Ureter (tissue), 1 donor: ENCODE data around the gene ACAP3. TPM values are rescaled to one million over a fixed set of nuclear protein-coding genes. Genes with fewer than 3 reads are reported as not detected.

Source experiments
- DNase-seq: peaks from one replicate; pipeline ENCODE4 v3.0.0-alpha.2; 2020; ENCODE audit warnings: low spot score
- total RNA-seq: library from RNA; stranded (reverse); gene quantifications from one replicate; pipeline ENCODE4 v1.2.4, GENCODE V29; 2023
- donor health status: DM: yes; HTN: yes; CAD: no.

The ACAP3 gene
- 77.6 TPM for total RNA-seq

GRCh38 chr1:1307923-1308755 lies at the start of gene ACAP3, which contains the start of gene PUSL1:
ACAP3 (minus strand) TSS chr1:1307930; CDS start chr1:1307815, 115 bp downstream.
PUSL1 (plus strand) TSS chr1:1308597; CDS start chr1:1308644, 47 bp downstream.
- DNase-seq, result peak; percentile 91

- no peak for DNase-seq
These were observed 49.2 kb upstream of the ACAP3 start for GRCh38 chr1:1356796-1357401.

- no peak for DNase-seq
These were observed 48.6 kb upstream of the ACAP3 start for GRCh38 chr1:1356166-1356795.

GRCh38 chr1:1355416-1355815 lies 47.7 kb upstream of the ACAP3 start:
- no peak for DNase-seq

GRCh38 chr1:1354271-1355247 lies 46.8 kb upstream of the ACAP3 start:
- no peak for DNase-seq

GRCh38 chr1:1353389-1354151 lies 45.8 kb upstream of the ACAP3 start:
- DNase-seq, result no peak

GRCh38 chr1:1352786-1353388 lies 45.2 kb upstream of the ACAP3 start:
- DNase-seq, result no peak

GRCh38 chr1:1351511-1352427 lies 44.0 kb upstream of the ACAP3 start:
- no peak for DNase-seq

- DNase-seq, result no peak
These were observed 41.7 kb upstream of the ACAP3 start, which contains the start of gene DVL1 for GRCh38 chr1:1349256-1350012. DVL1 (minus strand) TSS chr1:1349418; CDS start chr1:1349065, 353 bp downstream.

- no peak for DNase-seq
These were observed 40.9 kb upstream of the ACAP3 start for GRCh38 chr1:1348420-1349255.

GRCh38 chr1:1347663-1348419 lies 40.1 kb upstream of the ACAP3 start:
- no peak for DNase-seq

- DNase-seq, result no peak
These were observed 39.4 kb upstream of the ACAP3 start for GRCh38 chr1:1347026-1347595.

- no peak for DNase-seq
These were observed 38.8 kb upstream of the ACAP3 start for GRCh38 chr1:1346501-1346890.

GRCh38 chr1:1345860-1346500 lies 38.2 kb upstream of the ACAP3 start:
- DNase-seq, result no peak

- DNase-seq, result no peak
These were observed 37.7 kb upstream of the ACAP3 start for GRCh38 chr1:1345384-1345783.
